Ishikawa (cell line): ENCODE results near the gene RASSF5.

Source experiments
- CEBPB ChIP-seq: IDR thresholded peaks from 2 replicates; pipeline ENCODE4 v1.6.1; 2012
- CREB1 ChIP-seq: IDR thresholded peaks from 2 replicates; pipeline ENCODE4 v1.6.1; 2012; ENCODE audit warnings: low read depth
- EGR1 ChIP-seq: IDR thresholded peaks from 2 replicates; pipeline ENCODE4 v1.6.1; 2012
- EP300 ChIP-seq: IDR thresholded peaks from 2 replicates; pipeline ENCODE4 v1.6.1; 2012; ENCODE audit warnings: borderline replicate concordance
- FOXM1 ChIP-seq: IDR thresholded peaks from 2 replicates; pipeline ENCODE4 v1.6.1; 2012; ENCODE audit warnings: low read depth, borderline replicate concordance
- NFIC ChIP-seq: IDR thresholded peaks from 2 replicates; pipeline ENCODE4 v1.6.1; 2012
- RAD21 ChIP-seq: IDR thresholded peaks from 2 replicates; pipeline ENCODE4 v1.6.1; 2012; ENCODE audit warnings: low read depth
- TAF1 ChIP-seq: IDR thresholded peaks from 2 replicates; pipeline ENCODE4 v1.6.1; 2012; ENCODE audit warnings: low read depth, mild to moderate bottlenecking
- TEAD4 ChIP-seq: IDR thresholded peaks from 2 replicates; pipeline ENCODE4 v1.6.1; 2012
- YY1 ChIP-seq: IDR thresholded peaks from 2 replicates; pipeline ENCODE4 v1.6.1; 2012; ENCODE audit warnings: low read depth
- ZBTB7A ChIP-seq: IDR thresholded peaks from 2 replicates; pipeline ENCODE4 v1.6.1; 2012; ENCODE audit warnings: low read depth
- TF ChIP-seq, protein P1 (sequence below): IDR thresholded peaks from 2 replicates; pipeline ENCODE4 v1.6.1; 2012; ENCODE audit warnings: low read depth, mild to moderate bottlenecking
- TF ChIP-seq, protein P2 (sequence below): IDR thresholded peaks from 2 replicates; pipeline ENCODE4 v1.6.1; 2012

DNA sequence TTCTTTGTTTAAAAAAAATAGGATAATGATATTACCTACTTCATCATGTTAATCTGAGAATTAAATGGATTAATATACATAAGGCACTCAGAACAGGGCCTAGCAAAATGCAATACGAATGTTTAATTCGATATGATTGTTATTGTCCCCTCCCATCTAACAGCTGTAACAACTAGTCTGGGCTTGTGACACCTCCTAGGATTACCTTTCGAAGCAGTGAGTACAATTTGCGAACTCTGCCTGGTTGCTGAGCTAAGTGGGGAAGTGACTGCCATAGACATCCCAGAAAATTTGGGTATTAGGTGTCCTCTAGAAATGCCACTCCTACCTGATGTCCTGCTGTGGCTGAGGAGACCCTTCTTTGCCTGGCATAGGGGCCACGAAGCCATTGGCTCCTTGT, 3.0 kb downstream of the RASSF5 start:
- TF ChIP-seq, protein P1, sequence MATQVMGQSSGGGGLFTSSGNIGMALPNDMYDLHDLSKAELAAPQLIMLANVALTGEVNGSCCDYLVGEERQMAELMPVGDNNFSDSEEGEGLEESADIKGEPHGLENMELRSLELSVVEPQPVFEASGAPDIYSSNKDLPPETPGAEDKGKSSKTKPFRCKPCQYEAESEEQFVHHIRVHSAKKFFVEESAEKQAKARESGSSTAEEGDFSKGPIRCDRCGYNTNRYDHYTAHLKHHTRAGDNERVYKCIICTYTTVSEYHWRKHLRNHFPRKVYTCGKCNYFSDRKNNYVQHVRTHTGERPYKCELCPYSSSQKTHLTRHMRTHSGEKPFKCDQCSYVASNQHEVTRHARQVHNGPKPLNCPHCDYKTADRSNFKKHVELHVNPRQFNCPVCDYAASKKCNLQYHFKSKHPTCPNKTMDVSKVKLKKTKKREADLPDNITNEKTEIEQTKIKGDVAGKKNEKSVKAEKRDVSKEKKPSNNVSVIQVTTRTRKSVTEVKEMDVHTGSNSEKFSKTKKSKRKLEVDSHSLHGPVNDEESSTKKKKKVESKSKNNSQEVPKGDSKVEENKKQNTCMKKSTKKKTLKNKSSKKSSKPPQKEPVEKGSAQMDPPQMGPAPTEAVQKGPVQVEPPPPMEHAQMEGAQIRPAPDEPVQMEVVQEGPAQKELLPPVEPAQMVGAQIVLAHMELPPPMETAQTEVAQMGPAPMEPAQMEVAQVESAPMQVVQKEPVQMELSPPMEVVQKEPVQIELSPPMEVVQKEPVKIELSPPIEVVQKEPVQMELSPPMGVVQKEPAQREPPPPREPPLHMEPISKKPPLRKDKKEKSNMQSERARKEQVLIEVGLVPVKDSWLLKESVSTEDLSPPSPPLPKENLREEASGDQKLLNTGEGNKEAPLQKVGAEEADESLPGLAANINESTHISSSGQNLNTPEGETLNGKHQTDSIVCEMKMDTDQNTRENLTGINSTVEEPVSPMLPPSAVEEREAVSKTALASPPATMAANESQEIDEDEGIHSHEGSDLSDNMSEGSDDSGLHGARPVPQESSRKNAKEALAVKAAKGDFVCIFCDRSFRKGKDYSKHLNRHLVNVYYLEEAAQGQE: no peak
- TF ChIP-seq EP300: no peak
- TF ChIP-seq FOXM1: no peak
- no peak for TF ChIP-seq CREB1
- TF ChIP-seq EGR1: no peak
- no peak for TF ChIP-seq YY1
- TF ChIP-seq, protein P2, sequence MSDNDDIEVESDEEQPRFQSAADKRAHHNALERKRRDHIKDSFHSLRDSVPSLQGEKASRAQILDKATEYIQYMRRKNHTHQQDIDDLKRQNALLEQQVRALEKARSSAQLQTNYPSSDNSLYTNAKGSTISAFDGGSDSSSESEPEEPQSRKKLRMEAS: no peak
- no peak for TF ChIP-seq RAD21
- TF ChIP-seq TEAD4: no peak
- TF ChIP-seq ZBTB7A: no peak
- TF ChIP-seq NFIC: no peak
- TF ChIP-seq CEBPB: no peak
- no peak for TF ChIP-seq TAF1
